Gastroesophageal sphincter (tissue), 4 donors: ENCODE data around the gene SRSF9. TPM values are rescaled to one million over a fixed set of nuclear protein-coding genes. Genes with fewer than 3 reads are reported as not detected.

Experiments
- ATAC-seq: fragments of 150-250 bp; one replicate; pipeline ENCODE4 v1.9.1; 2016; ENCODE audit warnings: mild to moderate bottlenecking, moderate library complexity
- H3K27ac ChIP-seq, 4 donors: fragments of 200-600 bp; sonication (generic) in 3 of 4; 1 replicate in 3 of 4; 2 replicates in 1 of 4; pipeline ENCODE4 v1.5.1; 2016 to 2019
- H3K27me3 ChIP-seq: fragments of 200-600 bp; sonication (generic); one replicate; pipeline ENCODE4 v1.5.1; 2019
- H3K36me3 ChIP-seq, 2 donors: fragments of 200-600 bp; sonication (generic); one replicate each; pipeline ENCODE4 v1.5.1; 2019; ENCODE audit warnings: control low read depth in 1 of 2
- H3K4me1 ChIP-seq, 3 donors: fragments of 200-600 bp; sonication (generic); 1 replicate in 2 of 3; 2 replicates in 1 of 3; pipeline ENCODE4 v1.5.1; 2016 to 2019; ENCODE audit warnings: control low read depth in 2 of 3
- H3K4me3 ChIP-seq, 2 donors: fragments of 200-600 bp; sonication (generic); one replicate each; pipeline ENCODE4 v1.5.1; 2019; ENCODE audit warnings: mild to moderate bottlenecking in 1 of 2, moderate library complexity in 1 of 2
- H3K9me3 ChIP-seq, 3 donors: fragments of 200-600 bp; sonication (generic); one replicate each; pipeline ENCODE4 v1.5.1; 2017 to 2019; ENCODE audit warnings: control low read depth in 2 of 3
- EP300 ChIP-seq: sonication (generic); formaldehyde crosslinking; IDR thresholded peaks from one replicate; pipeline ENCODE4 v1.6.1; 2017; ENCODE audit warnings: antibody characterized with exemption, mild to moderate bottlenecking
- POLR2A ChIP-seq, 2 donors: fragments of 450-650 bp; IDR thresholded peaks; one replicate each; pipeline ENCODE4 v1.6.1; 2017; ENCODE audit warnings: antibody characterized with exemption in 2 of 2, mild to moderate bottlenecking in 2 of 2, moderate library complexity in 1 of 2
- POLR2AphosphoS5 ChIP-seq: sonication (generic); formaldehyde crosslinking; IDR thresholded peaks from one replicate; pipeline ENCODE4 v1.6.1; 2017; ENCODE audit warnings: antibody characterized with exemption
- WGBS, 2 donors: methylation state at CpG; one replicate each; pipeline ENCODE4 v1.1.5; 2018; ENCODE audit warnings: low coverage in 1 of 2; 5-methylcytosine and 5-hydroxymethylcytosine counted together
- total RNA-seq, 4 donors: library from RNA; depleted of rRNA; stranded (reverse); fragments of >200 nt; gene quantifications; one replicate each; pipeline ENCODE4 v1.1.0, GENCODE V29; 2016
- TF ChIP-seq, protein P1 (sequence below), 4 experiments: fragments of 200-600 bp in 2 of 4; fragments of 450-650 bp in 2 of 4; sonication (generic) in 1 of 4; IDR thresholded peaks; one replicate each; pipeline ENCODE4 v1.5.1; 2017 to 2019; ENCODE audit warnings: antibody characterized with exemption in 4 of 4, mild to moderate bottlenecking in 2 of 4, moderate library complexity in 2 of 4

SRSF9 gene
- total RNA-seq, 4 donors from 2014 or later = 46.2 to 63.2 (median 49.3) TPM

DNA sequence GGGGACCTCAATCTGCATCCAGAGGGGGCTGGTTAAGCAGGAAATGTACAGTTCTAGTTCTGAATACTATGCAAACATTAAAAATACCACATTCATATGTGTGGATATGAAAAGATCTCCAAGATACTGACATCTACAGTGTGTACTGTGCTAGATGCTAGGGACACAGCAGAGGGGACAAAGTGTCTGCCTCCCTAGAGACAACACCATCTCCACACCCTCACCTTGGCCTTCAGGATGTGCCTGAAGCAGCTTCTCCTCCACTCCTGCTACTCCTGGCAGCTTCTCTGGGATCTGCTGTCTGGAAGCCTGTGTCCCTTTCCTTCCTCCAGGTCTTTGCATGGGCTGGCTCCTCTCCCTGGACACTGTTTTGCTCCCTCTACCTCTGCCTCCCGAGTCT, 10.7 kb upstream of the SRSF9 start:
- 50% methylated on average over 1 of the region's 1 CpG for WGBS, 2 donors
- H3K36me3 ChIP-seq = peaks cover 0 to 14% of the 10 kb centered on the region in 2 donors

DNA sequence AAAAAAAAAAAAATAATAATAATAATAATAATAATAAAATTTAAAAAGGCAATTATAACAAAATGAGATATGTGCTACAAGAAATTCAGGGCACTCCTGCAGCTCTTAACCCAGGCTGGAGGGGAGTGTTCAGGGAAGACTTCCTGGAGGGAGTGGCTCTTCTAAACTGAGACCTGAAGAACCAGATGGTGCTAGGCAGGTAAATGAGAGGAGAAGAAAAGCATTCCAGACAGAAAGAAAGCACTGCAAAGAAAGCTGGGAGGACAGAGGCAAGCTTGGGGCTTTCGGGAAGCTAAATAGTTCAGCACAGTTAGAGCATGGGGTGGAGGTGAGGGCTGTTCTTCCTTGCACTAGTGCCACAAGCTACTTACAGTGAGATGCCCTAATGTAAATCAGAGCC, 9.9 kb upstream of the SRSF9 start:
- WGBS, 2 donors = 100% methylated on average over 1 of the region's 1 CpG; no CpG with 5 or more reads in 1 of the 2 donors
- no peaks in the 10 kb centered on the region for H3K27me3 ChIP-seq
- H3K36me3 ChIP-seq = peaks cover 0 to 14% of the 10 kb centered on the region in 2 donors
- TF ChIP-seq, protein P1, sequence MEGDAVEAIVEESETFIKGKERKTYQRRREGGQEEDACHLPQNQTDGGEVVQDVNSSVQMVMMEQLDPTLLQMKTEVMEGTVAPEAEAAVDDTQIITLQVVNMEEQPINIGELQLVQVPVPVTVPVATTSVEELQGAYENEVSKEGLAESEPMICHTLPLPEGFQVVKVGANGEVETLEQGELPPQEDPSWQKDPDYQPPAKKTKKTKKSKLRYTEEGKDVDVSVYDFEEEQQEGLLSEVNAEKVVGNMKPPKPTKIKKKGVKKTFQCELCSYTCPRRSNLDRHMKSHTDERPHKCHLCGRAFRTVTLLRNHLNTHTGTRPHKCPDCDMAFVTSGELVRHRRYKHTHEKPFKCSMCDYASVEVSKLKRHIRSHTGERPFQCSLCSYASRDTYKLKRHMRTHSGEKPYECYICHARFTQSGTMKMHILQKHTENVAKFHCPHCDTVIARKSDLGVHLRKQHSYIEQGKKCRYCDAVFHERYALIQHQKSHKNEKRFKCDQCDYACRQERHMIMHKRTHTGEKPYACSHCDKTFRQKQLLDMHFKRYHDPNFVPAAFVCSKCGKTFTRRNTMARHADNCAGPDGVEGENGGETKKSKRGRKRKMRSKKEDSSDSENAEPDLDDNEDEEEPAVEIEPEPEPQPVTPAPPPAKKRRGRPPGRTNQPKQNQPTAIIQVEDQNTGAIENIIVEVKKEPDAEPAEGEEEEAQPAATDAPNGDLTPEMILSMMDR (IDR thresholded peaks at IDR 0.05) = no peak
- ATAC-seq = no peak
- no peaks in the 10 kb centered on the region for H3K9me3 ChIP-seq
- H3K4me1 ChIP-seq = no peaks in the 10 kb centered on the region
- H3K4me3 ChIP-seq = no peak overlapping the region
- no peak overlapping the region for H3K27ac ChIP-seq

More for the DNA sequence above, 10.7 kb upstream of the SRSF9 start:
- no peaks in the 10 kb centered on the region for H3K27me3 ChIP-seq
- no peaks in the 10 kb centered on the region for H3K9me3 ChIP-seq
- no peak overlapping the region for H3K27ac ChIP-seq
- no peak for ATAC-seq
- no peaks in the 10 kb centered on the region for H3K4me1 ChIP-seq
- TF ChIP-seq, protein P1 (IDR thresholded peaks at IDR 0.05) = no peak
- TF ChIP-seq POLR2AphosphoS5 (no peak), EP300 (no peak), POLR2A (IDR thresholded peaks at IDR 0.05) (no peak)
- H3K4me3 ChIP-seq = no peak overlapping the region

DNA sequence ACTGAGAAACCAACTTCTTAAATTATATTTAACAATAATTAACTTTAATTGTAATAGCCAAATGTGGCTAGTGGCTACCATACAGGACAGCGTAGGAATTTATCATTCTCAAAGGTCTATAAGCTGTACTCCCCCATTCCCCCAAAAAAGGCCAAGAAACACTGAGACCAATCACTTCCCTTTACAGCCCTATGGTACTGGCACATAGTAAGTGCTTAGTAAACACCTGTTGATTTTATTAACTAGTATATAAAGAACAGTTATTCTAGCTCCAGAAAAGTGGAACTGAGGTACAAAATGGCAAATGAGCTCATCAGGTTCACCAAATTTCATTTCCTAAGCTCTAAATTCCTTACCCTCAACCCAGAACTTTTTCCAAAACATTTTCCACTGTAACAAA, 6.1 kb upstream of the SRSF9 start:
- TF ChIP-seq POLR2A (IDR thresholded peaks at IDR 0.05) (no peak), POLR2AphosphoS5 (no peak), EP300 (no peak)
- TF ChIP-seq, protein P1 (IDR thresholded peaks at IDR 0.05) = no peak
- no peak for ATAC-seq
- no peak overlapping the region for H3K4me3 ChIP-seq
- H3K27me3 ChIP-seq = no peaks in the 10 kb centered on the region
- no peak overlapping the region for H3K27ac ChIP-seq
- H3K36me3 ChIP-seq = no peaks in the 10 kb centered on the region
- H3K4me1 ChIP-seq = peaks cover 0 to 13% (median under 1%) of the 10 kb centered on the region in 3 donors
- no peaks in the 10 kb centered on the region for H3K9me3 ChIP-seq
- 100% methylated on average over 1 of the region's 1 CpG for whole genome bisulfite sequencing, 2 donors

DNA sequence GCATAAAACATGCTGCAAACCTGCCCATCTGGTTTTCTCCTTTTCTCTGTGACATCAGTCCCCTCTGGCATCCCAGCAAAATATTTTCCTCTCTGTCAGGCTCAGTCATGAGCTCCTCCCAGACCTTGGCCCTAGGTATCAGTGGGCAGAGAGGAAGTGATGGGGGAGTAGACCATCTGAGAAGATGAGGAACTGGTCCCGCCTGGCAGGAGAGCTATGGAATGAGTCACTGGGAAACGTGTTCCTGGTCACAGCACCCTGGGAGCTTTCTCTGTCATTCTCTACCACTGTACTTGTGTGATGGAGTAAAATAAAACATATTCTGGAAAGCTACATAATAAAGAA, 5.0 kb upstream of the SRSF9 start:
- Histone ChIP-seq H3K27me3 (no peaks in the 10 kb centered on the region), H3K9me3 (no peaks in the 10 kb centered on the region), H3K36me3 (no peaks in the 10 kb centered on the region), H3K4me1 (peaks cover 0 to 21% (median 7%) of the 10 kb centered on the region in 3 donors), H3K27ac (no peak overlapping the region), H3K4me3 (no peak overlapping the region)
- 0 to 11% methylated on average over 1 to 2 of the region's 2 CpGs for WGBS, 2 donors
- ATAC-seq = no peak
- TF ChIP-seq POLR2AphosphoS5 (no peak), EP300 (no peak), POLR2A (IDR thresholded peaks at IDR 0.05) (no peak)
- TF ChIP-seq, protein P1 (IDR thresholded peaks at IDR 0.05) = no peak

DNA sequence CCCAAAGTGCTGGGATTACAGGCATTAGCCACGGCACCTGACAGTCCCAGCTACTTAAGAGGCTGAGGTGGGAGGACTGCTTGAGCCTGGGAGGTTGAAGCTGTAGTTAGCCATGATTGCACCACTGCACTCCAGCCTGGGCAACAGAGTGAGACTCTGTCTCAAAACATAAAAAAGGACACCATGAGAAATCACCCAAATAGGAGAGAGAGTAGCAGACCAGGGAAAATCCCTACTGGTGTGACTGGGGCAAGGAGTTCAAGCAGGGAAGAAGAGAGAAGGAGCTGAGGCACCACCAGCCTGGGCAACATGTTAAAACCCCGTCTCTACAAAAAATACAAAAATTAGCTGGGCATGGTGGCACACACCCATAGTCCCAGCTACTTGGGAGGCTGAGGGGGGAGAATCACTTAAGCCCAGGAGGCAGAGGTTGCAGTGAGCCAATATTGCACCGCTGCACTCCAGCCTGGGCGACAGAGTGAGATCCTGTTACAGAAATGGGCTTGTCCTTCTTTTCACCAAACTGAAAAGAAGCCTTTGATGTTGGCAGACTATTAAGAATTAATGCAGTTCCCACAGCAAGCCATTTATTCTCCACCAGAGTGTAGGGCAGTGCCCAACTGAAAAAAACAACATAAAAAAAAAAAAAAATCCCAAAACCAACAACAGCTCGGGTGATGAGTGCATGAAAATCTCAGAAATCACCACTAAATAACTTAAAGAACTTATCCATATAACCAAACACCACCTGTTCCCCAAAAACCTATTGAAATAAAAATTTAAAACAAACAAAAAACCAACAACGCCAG, 4.5 kb upstream of the SRSF9 start:
- Histone ChIP-seq H3K4me3 (no peak overlapping the region), H3K4me1 (peaks cover 0 to 21% (median 7%) of the 10 kb centered on the region in 3 donors), H3K27ac (no peak overlapping the region), H3K27me3 (no peaks in the 10 kb centered on the region), H3K36me3 (no peaks in the 10 kb centered on the region), H3K9me3 (no peaks in the 10 kb centered on the region)
- no peak for ATAC-seq
- TF ChIP-seq, protein P1 (IDR thresholded peaks at IDR 0.05) = no peak
- no peak for TF ChIP-seq EP300
- WGBS, 2 donors = 75 to 76% methylated on average over 2 to 6 of the region's 6 CpGs
